B cell (primary cell): ENCODE measurements around the gene ZBTB43.
"Not testable (repeated sequence)": the region's sequence is repeated elsewhere in the genome, so short reads cannot be mapped to it uniquely, and the experiment has no call there.

Experiments
- EZH2 ChIP-seq: IDR thresholded peaks from 2 replicates; pipeline ENCODE4 v1.6.1; 2012; ENCODE audit warnings: borderline replicate concordance, low read depth, mild to moderate bottlenecking, moderate library complexity, low read length; ENCODE audit not compliant: insufficient read depth, poor library complexity, severe bottlenecking
- TF ChIP-seq, protein P1 (sequence below): fragments of 200-600 bp; IDR thresholded peaks from one replicate; pipeline ENCODE4 v1.8.0; 2022; ENCODE audit warnings: antibody characterized with exemption, mild to moderate bottlenecking

GRCh38 chr9:126817615-126818014, 12.8 kb downstream of the ZBTB43 start:
- TF ChIP-seq, protein P1, sequence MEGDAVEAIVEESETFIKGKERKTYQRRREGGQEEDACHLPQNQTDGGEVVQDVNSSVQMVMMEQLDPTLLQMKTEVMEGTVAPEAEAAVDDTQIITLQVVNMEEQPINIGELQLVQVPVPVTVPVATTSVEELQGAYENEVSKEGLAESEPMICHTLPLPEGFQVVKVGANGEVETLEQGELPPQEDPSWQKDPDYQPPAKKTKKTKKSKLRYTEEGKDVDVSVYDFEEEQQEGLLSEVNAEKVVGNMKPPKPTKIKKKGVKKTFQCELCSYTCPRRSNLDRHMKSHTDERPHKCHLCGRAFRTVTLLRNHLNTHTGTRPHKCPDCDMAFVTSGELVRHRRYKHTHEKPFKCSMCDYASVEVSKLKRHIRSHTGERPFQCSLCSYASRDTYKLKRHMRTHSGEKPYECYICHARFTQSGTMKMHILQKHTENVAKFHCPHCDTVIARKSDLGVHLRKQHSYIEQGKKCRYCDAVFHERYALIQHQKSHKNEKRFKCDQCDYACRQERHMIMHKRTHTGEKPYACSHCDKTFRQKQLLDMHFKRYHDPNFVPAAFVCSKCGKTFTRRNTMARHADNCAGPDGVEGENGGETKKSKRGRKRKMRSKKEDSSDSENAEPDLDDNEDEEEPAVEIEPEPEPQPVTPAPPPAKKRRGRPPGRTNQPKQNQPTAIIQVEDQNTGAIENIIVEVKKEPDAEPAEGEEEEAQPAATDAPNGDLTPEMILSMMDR: not testable (repeated sequence)
- TF ChIP-seq EZH2: not testable (repeated sequence)
